ENCODE data around the gene DOCK4.

DOCK4 gene

GRCh38 chr7:111927353-111928019 is 278.7 kb downstream of the DOCK4 start:
- H3K27ac ChIP-seq (ENCODE audit: low read length, poor library complexity, severe bottlenecking), result no peak overlapping the region
- H2AFZ ChIP-seq (ENCODE audit: low read depth, low read length), result no peak overlapping the region
- H3K14ac ChIP-seq (ENCODE audit: low read length in 2 of 2), result no peak overlapping the region
- no peaks in the 10 kb centered on the region for H3K27me3 ChIP-seq (ENCODE audit: control insufficient read depth in 1 of 2, insufficient read depth in 1 of 2, low read length in 2 of 2)
- no peak overlapping the region for H2BK120ac ChIP-seq (ENCODE audit: low read depth, low read length)
- no peaks in the 10 kb centered on the region for H3K9me3 ChIP-seq (ENCODE audit: control insufficient read depth, low read length)
- no peak overlapping the region for H2AK5ac ChIP-seq (ENCODE audit: low read length, severe bottlenecking)
- H2BK12ac ChIP-seq (ENCODE audit: low read length in 2 of 2), result no peak overlapping the region
- H2BK15ac ChIP-seq (ENCODE audit: low read depth, poor library complexity, severe bottlenecking), result no peak overlapping the region
- peaks cover 0 to 4% of the 10 kb centered on the region in 2 experiments for H3K36me3 ChIP-seq (ENCODE audit: control insufficient read depth in 1 of 2, insufficient read depth in 2 of 2, low read depth in 1 of 2, low read length in 2 of 2)
- H3K9ac ChIP-seq (ENCODE audit: low read length), result no peak overlapping the region
- no peak overlapping the region for H3K4me2 ChIP-seq (ENCODE audit: low read length, poor library complexity, severe bottlenecking)
- H3K4me1 ChIP-seq (ENCODE audit: control insufficient read depth, insufficient read depth, low read depth, low read length), result peaks cover 3% of the 10 kb centered on the region
- H3K23ac ChIP-seq (ENCODE audit: low read length in 2 of 2), result no peak overlapping the region
- H2BK5ac ChIP-seq (ENCODE audit: low read depth, low read length, poor library complexity, severe bottlenecking), result no peak overlapping the region
- no peaks in the 10 kb centered on the region for H3K79me1 ChIP-seq (replicated peaks; ENCODE audit: low read length, poor library complexity, severe bottlenecking)
- no peak overlapping the region for H3K4ac ChIP-seq (ENCODE audit: low read depth in 1 of 2, low read length in 2 of 2)
- H3K18ac ChIP-seq (ENCODE audit: low read depth in 1 of 2, low read length in 2 of 2), result no peak overlapping the region
- whole genome bisulfite sequencing, result 97% methylated on average over 3 of the region's 4 CpGs
- no peak overlapping the region for H4K8ac ChIP-seq (ENCODE audit: low read length)
- H3K4me3 ChIP-seq (ENCODE audit: insufficient read depth in 1 of 2, low read depth in 1 of 2, low read length in 2 of 2), result no peak overlapping the region
- no peak for DNase-seq
- no peak overlapping the region for H4K91ac ChIP-seq (ENCODE audit: low read length)

DNA sequence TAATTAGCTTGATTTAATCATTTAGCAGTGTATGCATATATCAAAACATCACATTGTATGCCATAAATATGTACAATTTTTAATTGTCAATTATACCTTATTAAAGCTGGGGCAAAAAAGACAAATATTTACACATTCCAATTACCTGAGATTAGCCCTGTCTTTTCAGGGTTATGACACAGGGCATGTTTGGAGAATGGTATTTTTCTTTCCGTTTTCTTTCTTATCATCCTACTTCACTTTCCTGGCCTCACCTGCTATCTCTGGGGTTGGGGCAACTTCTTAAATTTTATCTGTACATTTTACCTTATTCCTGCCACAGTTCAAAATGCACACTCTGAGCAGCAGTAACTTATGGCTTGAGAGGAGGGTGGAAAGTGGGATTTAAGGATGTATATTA is 285.9 kb downstream of the DOCK4 start:
- H3K79me1 ChIP-seq (replicated peaks; ENCODE audit: low read length, poor library complexity, severe bottlenecking), result no peaks in the 10 kb centered on the region
- H3K14ac ChIP-seq (ENCODE audit: low read length in 2 of 2), result no peak overlapping the region
- H3K27me3 ChIP-seq (ENCODE audit: control insufficient read depth in 1 of 2, insufficient read depth in 1 of 2, low read length in 2 of 2), result peaks cover 0 to 5% of the 10 kb centered on the region in 2 experiments
- H3K4me2 ChIP-seq (ENCODE audit: low read length, poor library complexity, severe bottlenecking), result no peak overlapping the region
- no peaks in the 10 kb centered on the region for H3K4me1 ChIP-seq (ENCODE audit: control insufficient read depth, insufficient read depth, low read depth, low read length)
- H2BK120ac ChIP-seq (ENCODE audit: low read depth, low read length), result no peak overlapping the region
- 60% methylated on average over 1 of the region's 1 CpG for WGBS
- DNase-seq, result no peak
- H3K36me3 ChIP-seq (ENCODE audit: control insufficient read depth in 1 of 2, insufficient read depth in 2 of 2, low read depth in 1 of 2, low read length in 2 of 2), result peaks cover 0 to 4% of the 10 kb centered on the region in 2 experiments
- no peak overlapping the region for H3K27ac ChIP-seq (ENCODE audit: low read length, poor library complexity, severe bottlenecking)
- H2BK12ac ChIP-seq (ENCODE audit: low read length in 2 of 2), result no peak overlapping the region
- H3K18ac ChIP-seq (ENCODE audit: low read depth in 1 of 2, low read length in 2 of 2), result no peak overlapping the region
- no peak overlapping the region for H2AFZ ChIP-seq (ENCODE audit: low read depth, low read length)
- H4K91ac ChIP-seq (ENCODE audit: low read length), result no peak overlapping the region
- no peaks in the 10 kb centered on the region for H3K9me3 ChIP-seq (ENCODE audit: control insufficient read depth, low read length)
- H2BK15ac ChIP-seq (ENCODE audit: low read depth, poor library complexity, severe bottlenecking), result no peak overlapping the region
- H3K4ac ChIP-seq (ENCODE audit: low read depth in 1 of 2, low read length in 2 of 2), result no peak overlapping the region
- no peak overlapping the region for H3K4me3 ChIP-seq (ENCODE audit: insufficient read depth in 1 of 2, low read depth in 1 of 2, low read length in 2 of 2)
- no peak overlapping the region for H4K8ac ChIP-seq (ENCODE audit: low read length)
- no peak overlapping the region for H3K9ac ChIP-seq (ENCODE audit: low read length)
- no peak overlapping the region for H3K23ac ChIP-seq (ENCODE audit: low read length in 2 of 2)
- no peak overlapping the region for H2AK5ac ChIP-seq (ENCODE audit: low read length, severe bottlenecking)
- H2BK5ac ChIP-seq (ENCODE audit: low read depth, low read length, poor library complexity, severe bottlenecking), result no peak overlapping the region

- DNase-seq, result peak; percentile 58
- H4K91ac ChIP-seq (ENCODE audit: low read length), result no peak overlapping the region
- H2BK5ac ChIP-seq (ENCODE audit: low read depth, low read length, poor library complexity, severe bottlenecking), result no peak overlapping the region
- H2BK120ac ChIP-seq (ENCODE audit: low read depth, low read length), result no peak overlapping the region
- H3K27ac ChIP-seq (ENCODE audit: low read length, poor library complexity, severe bottlenecking), result no peak overlapping the region
- WGBS, result 45% methylated on average over 4 of the region's 5 CpGs
- no peak overlapping the region for H2BK12ac ChIP-seq (ENCODE audit: low read length in 2 of 2)
- H3K9me3 ChIP-seq (ENCODE audit: control insufficient read depth, low read length), result no peaks in the 10 kb centered on the region
- no peak overlapping the region for H3K4me2 ChIP-seq (ENCODE audit: low read length, poor library complexity, severe bottlenecking)
- no peak overlapping the region for H3K4ac ChIP-seq (ENCODE audit: low read depth in 1 of 2, low read length in 2 of 2)
- H3K27me3 ChIP-seq (ENCODE audit: control insufficient read depth in 1 of 2, insufficient read depth in 1 of 2, low read length in 2 of 2), result peaks cover 0 to 5% of the 10 kb centered on the region in 2 experiments
- no peak overlapping the region for H3K4me3 ChIP-seq (ENCODE audit: insufficient read depth in 1 of 2, low read depth in 1 of 2, low read length in 2 of 2)
- no peaks in the 10 kb centered on the region for H3K4me1 ChIP-seq (ENCODE audit: control insufficient read depth, insufficient read depth, low read depth, low read length)
- no peak overlapping the region for H3K9ac ChIP-seq (ENCODE audit: low read length)
- H3K79me1 ChIP-seq (replicated peaks; ENCODE audit: low read length, poor library complexity, severe bottlenecking), result no peaks in the 10 kb centered on the region
- H3K18ac ChIP-seq (ENCODE audit: low read depth in 1 of 2, low read length in 2 of 2), result no peak overlapping the region
- no peak overlapping the region for H4K8ac ChIP-seq (ENCODE audit: low read length)
- H3K36me3 ChIP-seq (ENCODE audit: control insufficient read depth in 1 of 2, insufficient read depth in 2 of 2, low read depth in 1 of 2, low read length in 2 of 2), result peaks cover 0 to 4% of the 10 kb centered on the region in 2 experiments
- H2BK15ac ChIP-seq (ENCODE audit: low read depth, poor library complexity, severe bottlenecking), result no peak overlapping the region
- H2AK5ac ChIP-seq (ENCODE audit: low read length, severe bottlenecking), result no peak overlapping the region
- no peak overlapping the region for H3K23ac ChIP-seq (ENCODE audit: low read length in 2 of 2)
- H2AFZ ChIP-seq (ENCODE audit: low read depth, low read length), result no peak overlapping the region
- H3K14ac ChIP-seq (ENCODE audit: low read length in 2 of 2), result no peak overlapping the region
These were observed 286.5 kb downstream of the DOCK4 start for GRCh38 chr7:111919631-111920179.

DNA sequence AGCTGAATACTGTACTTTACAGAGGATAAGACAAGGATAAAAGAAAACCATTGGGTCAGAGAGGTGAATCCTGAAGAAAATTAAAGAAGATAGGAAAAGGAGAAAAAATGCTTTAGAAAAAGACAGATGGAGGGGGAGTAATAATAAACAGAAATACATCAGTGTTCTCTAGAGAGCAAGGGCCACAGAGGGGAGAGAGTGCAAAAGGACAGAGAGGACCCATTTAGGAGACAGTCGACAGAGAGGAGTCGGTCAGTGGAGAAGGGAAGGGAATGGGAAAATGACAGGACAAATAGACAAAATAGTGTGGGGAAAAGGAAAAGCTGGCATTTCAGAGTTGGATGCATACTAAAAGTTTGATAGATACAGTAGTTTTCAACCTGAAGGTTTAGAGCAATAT is 287.0 kb downstream of the DOCK4 start:
- no peak overlapping the region for H3K4ac ChIP-seq (ENCODE audit: low read depth in 1 of 2, low read length in 2 of 2)
- H3K79me1 ChIP-seq (replicated peaks; ENCODE audit: low read length, poor library complexity, severe bottlenecking), result no peaks in the 10 kb centered on the region

More for the DNA sequence above, 287.0 kb downstream of the DOCK4 start:
- Histone ChIP-seq H3K23ac (ENCODE audit: low read length in 2 of 2) (no peak overlapping the region), H3K4me1 (ENCODE audit: control insufficient read depth, insufficient read depth, low read depth, low read length) (no peaks in the 10 kb centered on the region), H3K18ac (ENCODE audit: low read depth in 1 of 2, low read length in 2 of 2) (no peak overlapping the region), H2BK12ac (ENCODE audit: low read length in 2 of 2) (no peak overlapping the region), H3K4me2 (ENCODE audit: low read length, poor library complexity, severe bottlenecking) (no peak overlapping the region), H2BK120ac (ENCODE audit: low read depth, low read length) (no peak overlapping the region), H3K9ac (ENCODE audit: low read length) (no peak overlapping the region), H3K27me3 (ENCODE audit: control insufficient read depth in 1 of 2, insufficient read depth in 1 of 2, low read length in 2 of 2) (peaks cover 0 to 5% of the 10 kb centered on the region in 2 experiments), H2BK5ac (ENCODE audit: low read depth, low read length, poor library complexity, severe bottlenecking) (no peak overlapping the region), H3K9me3 (ENCODE audit: control insufficient read depth, low read length) (no peaks in the 10 kb centered on the region), H4K8ac (ENCODE audit: low read length) (no peak overlapping the region), H3K4me3 (ENCODE audit: insufficient read depth in 1 of 2, low read depth in 1 of 2, low read length in 2 of 2) (no peak overlapping the region), H3K36me3 (ENCODE audit: control insufficient read depth in 1 of 2, insufficient read depth in 2 of 2, low read depth in 1 of 2, low read length in 2 of 2) (peaks cover 0 to 2% of the 10 kb centered on the region in 2 experiments), H4K91ac (ENCODE audit: low read length) (no peak overlapping the region), H2BK15ac (ENCODE audit: low read depth, poor library complexity, severe bottlenecking) (no peak overlapping the region), H3K27ac (ENCODE audit: low read length, poor library complexity, severe bottlenecking) (no peak overlapping the region), H2AFZ (ENCODE audit: low read depth, low read length) (no peak overlapping the region), H3K14ac (ENCODE audit: low read length in 2 of 2) (no peak overlapping the region), H2AK5ac (ENCODE audit: low read length, severe bottlenecking) (no peak overlapping the region)
- no peak for DNase-seq
- WGBS, result 96% methylated on average over 2 of the region's 2 CpGs
